GM19328 (cell line): ENCODE data around the gene SPOCK3.
"Not testable (repeated sequence)": the region's sequence is repeated elsewhere in the genome, so short reads cannot be mapped to it uniquely, and the experiment has no call there.

Experiments used
- ATAC-seq: cut with Tn5 transposase; IDR thresholded peaks from one replicate; pipeline ENCODE4 v1.9.1; 2021; ENCODE audit warnings: mild to moderate bottlenecking, moderate library complexity; ENCODE audit not compliant: unreplicated experiment

Gene SPOCK3

DNA sequence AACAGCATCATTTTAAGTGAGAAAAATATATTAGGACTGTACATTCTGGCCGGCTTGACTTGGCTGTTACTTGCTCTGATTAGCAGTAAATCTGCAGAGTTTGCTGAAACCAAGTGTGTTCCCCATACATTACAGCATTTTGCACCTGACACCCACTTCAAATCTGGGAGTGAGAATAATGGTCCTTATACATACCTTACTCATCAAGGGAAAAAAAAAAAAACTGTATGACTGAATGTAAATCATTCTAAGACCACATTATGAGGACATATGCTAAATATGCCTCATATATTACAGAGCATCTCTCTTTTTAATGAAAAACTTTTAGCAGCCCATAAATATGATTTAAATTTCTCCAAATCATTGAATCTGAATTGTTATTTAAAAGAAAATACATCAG lies 406.7 kb downstream of the SPOCK3 start:
- ATAC-seq = no peak

DNA sequence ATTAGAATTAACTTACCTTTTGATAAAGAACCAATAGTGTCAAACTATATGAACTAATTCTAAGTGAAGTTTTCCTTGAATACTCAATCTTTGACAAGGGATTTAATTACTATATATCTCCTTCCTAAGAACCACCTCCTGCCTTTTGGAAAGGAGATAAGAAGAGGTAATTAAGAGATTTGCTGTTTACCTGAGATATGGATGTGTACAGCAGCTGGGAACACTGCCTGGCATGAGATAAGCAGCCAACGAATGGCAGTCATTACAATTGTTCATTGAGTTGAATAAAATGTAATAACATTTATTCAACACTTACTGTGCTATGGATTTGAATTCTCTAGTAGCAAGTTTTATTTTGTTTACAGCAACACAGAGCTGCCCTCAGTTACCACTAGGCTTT lies 407.1 kb downstream of the SPOCK3 start:
- no peak for ATAC-seq

DNA sequence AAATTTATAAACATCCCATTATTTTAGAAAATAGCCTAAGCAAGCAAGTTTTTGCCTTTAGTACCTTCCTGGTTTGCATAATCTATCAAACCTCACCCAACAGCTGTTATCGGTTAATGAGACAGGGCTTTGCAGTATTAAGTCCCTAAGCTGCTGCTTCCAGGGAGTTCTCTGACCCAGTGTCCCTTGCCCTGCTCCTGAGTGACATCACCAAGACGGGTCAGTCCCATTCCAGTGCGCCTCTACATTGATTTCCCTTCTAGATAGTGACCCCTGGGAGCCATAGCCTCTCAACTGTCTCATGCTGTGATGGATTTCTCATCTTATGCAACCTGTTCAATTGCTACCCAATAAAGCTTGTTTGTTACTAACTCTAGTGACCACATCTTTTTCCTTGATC lies 410.4 kb downstream of the SPOCK3 start:
- ATAC-seq = no peak

DNA sequence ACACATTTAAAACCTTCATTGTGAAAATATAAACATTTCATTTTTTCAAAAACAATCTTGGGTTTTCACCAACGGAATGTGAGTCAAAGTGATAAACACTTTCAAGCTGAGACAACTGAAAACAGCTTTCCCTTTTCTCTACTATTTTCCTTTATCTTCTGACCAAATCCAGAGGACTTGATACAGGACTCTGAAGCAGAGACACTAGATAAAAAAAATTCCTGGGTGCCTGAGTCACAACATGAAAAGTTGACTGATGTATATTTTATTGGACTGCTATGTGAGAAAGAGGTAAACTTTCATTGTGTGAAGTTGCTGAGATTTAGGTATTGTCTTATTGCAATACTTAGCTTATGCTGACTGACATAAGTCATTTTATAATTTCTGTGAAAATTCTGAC lies 411.2 kb downstream of the SPOCK3 start:
- ATAC-seq = no peak

DNA sequence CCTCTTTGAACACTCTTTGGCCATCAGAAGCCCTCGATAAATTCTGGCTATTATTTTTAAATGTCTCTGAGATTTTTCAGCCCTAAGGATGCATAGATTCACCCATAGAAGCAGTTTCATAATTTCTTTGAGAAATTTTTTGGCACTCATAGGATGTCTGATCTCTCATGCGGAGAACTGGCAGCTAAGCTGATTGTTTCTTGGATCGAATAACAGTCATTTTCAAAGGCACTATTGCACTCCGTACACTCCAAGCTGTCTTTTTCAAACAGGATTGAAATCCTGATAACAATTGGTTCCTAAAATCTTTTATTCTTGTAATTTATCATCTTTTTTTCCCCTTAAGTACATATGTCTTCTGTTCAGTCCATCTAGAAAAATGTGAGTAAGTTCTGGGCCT lies 411.9 kb downstream of the SPOCK3 start:
- no peak for ATAC-seq

DNA sequence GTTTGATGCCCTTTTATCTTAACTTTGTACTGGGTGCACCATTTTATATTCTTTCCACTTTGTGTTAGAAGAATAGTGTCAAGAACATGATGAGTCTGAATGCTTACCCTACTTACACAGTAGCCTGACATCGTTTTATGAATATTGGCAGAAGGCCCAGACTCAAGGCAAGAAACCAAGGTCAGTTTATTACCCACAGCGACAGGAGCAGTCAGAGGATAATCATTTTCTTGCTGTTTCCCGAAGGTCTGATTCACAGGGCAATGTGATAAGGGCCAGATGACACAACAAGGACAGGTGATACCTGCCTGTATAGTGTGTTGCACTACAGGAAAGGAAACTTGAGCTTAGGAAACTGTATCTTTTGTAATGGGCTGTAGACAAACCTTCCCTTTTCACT lies 417.4 kb downstream of the SPOCK3 start:
- ATAC-seq = no peak

DNA sequence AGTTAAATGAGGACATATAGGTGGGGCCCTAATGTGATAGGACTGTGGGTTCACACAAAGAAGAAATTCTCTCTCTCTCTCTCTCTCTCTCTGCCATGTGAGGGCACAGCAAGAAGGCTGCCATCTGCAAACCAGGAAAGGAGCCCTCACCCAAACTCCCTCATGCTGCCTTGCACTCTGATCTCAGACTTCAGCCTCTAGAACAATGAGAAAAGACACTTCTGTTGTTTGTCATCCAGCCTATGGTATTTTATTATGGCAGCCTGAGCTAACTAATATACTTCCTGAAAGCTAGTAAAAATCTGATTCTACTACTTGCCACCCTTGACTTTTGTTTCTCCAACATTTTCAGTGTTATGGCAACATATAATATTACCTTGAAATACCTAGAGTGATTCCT lies 425.9 kb downstream of the SPOCK3 start:
- no peak for ATAC-seq

DNA sequence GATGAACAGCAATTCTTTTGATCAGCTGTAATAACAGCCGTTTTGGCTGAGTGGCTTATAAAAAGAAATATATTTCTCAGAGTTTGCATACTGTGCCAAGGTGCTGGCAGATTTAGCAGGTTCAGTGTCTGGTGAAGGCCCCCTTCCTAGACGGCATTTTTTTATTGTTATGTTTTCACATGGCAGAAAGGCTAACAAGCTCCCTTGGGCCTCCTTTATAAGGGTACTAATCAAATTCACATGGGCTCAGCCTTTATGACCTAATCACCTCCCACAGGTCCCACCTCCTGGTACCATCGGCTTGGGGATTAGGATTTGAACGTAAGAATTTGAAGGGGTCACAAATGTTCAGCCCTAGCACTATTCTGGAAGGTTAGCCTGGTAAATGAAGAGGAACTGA lies 431.9 kb downstream of the SPOCK3 start:
- ATAC-seq = no peak

DNA sequence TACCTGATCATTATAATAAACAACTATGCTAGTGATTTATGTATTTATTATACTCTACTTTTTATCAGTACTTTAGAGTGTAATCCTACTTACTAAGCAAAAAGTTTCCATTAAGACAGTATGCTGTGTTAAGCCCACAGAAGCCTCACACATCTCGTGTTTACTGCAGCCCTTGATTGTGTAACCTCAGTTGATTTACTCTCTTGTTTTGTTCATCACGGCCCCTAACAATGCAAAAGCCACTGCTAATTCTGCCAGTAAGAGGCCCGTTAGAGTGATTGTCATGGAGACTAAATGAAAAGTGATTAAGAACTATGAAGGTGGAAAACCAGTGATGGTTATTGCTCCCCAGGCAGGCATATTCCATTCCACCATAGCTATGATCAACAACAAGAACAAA lies 436.2 kb downstream of the SPOCK3 start:
- ATAC-seq = no peak

DNA sequence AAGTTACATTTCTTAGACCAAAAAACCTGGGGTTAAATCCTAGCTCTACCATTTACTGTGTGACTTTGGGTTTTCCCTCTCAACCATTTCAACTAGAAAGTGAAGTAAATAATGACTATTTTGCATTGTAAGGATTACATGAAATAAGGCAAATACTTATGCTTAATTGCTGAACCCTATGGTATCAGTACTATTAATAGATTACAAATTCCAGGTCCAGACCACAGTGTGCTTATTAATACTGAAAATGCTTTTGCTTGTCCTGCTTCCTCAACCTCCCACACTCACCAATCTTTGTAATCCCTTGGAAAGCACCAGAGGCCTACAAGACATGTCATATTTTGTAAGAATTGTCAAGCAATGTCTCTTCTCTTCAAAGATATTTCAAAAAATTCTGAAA lies 456.5 kb downstream of the SPOCK3 start:
- no peak for ATAC-seq

DNA sequence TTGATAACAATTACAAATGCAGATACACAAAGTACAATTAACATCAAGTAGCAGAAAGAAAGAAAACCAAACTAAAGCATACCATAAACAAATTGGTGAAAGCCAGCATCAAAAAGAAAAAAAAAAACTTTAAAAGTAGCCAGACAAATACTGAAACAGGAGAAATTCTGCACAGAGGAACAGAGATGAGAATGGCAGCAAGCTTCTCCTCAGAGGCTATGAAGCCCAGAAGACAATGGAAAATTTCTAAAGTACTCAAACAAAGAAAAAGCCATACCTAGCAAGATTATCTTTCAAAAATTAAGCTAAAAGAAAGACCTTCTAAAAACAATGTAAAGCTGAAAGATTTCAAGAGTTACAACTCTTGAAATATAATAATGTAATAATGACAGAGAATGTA lies 471.3 kb downstream of the SPOCK3 start:
- no peak for ATAC-seq

DNA sequence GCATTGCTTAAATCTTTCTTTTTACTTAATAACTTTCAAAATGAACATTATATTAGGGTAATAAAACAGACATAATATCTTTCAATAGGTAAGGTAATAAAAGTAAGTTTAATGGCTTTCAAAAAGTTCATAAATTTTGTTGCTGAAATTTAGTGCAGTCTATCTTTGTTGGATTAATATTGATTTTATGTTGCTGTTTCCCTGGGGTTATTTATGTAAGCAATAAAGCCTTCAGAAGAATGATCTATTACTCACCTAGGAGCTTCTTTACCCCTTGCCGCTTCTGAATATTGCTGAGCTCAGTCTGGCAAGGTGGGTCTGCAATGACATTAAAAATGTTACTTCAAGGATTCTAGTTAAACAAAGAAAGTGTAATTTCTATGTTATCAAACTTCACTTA lies 492.6 kb downstream of the SPOCK3 start:
- ATAC-seq = no peak

DNA sequence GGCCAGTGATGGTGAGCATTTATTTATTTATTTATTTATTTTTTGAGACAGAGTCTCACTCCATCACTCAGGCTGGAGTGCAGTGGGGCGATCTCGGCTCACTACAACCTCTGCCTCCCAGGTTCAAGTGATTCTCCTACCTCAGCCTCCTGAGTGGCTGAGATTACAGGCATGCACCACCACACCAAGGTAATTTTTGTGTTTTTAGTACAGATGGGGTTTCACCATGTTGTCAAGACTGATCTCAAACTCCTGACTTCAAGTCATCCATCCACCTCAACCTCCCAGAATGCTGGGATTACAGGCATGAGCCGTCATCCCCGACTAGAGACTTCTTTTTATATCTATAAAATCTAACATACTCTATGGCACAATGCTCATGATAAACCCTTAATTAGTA lies 495.1 kb downstream of the SPOCK3 start:
- ATAC-seq = not testable (repeated sequence)

DNA sequence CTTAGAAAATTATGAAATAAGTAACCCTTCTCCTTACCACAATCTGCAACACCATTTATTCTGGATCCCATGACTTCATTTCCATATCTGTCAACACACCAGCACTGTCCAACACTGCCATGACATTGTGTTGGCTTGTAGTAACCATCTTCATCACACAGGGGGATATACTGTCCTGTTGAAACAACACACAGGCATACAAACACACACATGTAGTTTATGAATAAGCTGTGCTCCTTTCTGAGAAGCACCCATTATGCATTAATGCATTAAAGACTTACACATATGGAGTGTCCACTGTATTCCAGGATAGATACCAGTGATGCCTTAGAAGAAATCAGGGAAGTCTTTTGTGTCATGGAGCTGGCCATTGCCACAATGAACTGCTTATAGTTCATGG lies 496.9 kb downstream of the SPOCK3 start:
- ATAC-seq = no peak

DNA sequence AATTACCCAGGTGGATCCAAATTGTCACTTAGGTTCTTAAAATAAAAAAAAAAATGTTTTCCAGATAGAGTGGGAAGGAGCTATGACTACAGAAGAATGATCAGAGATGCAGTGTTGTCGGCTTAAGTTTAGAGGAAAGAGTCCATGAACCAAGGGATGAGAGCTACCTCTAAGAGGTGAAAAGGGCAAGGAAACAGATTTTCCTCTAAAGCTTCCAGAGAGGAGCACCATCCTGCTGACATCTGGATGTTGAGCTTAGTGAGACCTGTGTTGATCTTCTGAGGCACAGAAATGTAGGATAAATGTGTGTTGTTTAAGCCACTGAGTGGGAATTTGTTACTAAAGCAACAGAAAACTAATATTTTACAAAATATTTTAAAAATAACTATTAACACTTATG lies 498.7 kb downstream of the SPOCK3 start:
- no peak for ATAC-seq

DNA sequence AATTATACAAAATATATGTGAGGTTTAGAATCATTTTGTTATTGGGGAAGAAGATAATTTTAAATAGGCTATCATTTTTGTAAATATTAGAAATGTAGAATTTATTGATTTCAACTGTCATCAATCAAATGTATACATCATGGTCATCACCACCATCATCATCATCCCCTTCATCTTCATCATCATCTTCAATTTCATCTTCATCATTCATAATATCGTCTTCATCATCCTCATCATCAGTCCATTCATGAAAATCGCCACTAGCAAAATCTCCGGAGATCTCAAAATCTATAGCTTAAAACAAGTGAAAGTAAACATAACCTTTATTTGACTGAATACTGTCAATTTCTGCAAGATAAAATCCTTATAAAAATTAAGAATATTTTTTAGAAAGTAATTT lies 499.5 kb downstream of the SPOCK3 start:
- ATAC-seq = no peak

DNA sequence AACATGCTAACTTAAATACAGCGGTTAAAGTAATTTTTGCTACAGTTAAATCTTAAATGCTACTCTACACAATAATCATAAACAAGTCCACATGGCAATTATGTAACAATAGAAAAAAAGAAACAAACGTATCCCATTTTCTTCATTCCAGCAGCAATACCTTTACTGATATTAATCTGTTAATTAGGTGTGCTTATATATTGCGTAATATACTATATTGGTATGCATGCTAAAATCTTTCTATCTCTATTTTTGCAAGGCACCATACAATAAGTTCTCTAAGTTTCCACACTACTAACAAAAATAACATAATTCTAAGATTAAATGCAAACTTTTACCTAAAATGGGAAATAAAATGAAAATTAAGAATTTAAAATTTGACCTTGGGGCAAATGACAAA lies 500.6 kb downstream of the SPOCK3 start:
- no peak for ATAC-seq

DNA sequence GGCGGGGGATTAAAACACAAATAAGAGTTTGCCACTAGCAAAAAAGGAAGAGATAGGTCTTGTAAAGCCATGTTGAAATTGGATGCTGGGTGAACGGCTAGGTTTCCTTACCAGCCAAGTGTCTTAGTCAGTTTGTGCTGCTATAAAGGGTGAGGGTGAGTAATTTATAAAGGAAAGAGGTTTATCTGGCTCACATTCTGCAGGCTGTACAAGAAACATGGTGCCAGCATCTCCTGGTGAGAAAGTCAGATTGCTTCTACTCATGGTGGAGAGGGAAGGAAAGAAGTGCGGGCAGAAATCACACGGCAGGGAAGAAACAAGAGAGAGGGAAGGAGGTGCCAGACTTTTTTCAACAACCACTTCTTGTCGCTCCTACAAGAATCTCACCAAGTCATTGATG lies 507.5 kb downstream of the SPOCK3 start:
- no peak for ATAC-seq

DNA sequence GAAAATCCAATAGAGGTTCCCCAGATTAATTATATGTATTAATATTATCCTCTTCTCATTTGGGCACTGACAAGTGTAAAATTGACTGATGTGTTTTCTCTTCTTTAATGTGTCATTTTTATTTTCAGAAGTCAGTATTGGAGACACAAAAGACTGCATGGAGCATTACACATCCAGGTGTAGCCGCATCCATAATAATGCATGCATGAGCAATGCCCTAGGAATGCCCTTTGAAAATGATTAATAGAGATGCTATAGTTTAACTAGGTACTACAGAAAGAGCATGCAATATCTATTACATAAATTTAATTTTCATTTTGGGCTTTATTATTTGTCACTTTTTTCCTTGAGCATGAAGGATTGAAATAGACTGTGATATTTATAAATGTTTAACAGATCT lies 509.9 kb downstream of the SPOCK3 start:
- no peak for ATAC-seq

DNA sequence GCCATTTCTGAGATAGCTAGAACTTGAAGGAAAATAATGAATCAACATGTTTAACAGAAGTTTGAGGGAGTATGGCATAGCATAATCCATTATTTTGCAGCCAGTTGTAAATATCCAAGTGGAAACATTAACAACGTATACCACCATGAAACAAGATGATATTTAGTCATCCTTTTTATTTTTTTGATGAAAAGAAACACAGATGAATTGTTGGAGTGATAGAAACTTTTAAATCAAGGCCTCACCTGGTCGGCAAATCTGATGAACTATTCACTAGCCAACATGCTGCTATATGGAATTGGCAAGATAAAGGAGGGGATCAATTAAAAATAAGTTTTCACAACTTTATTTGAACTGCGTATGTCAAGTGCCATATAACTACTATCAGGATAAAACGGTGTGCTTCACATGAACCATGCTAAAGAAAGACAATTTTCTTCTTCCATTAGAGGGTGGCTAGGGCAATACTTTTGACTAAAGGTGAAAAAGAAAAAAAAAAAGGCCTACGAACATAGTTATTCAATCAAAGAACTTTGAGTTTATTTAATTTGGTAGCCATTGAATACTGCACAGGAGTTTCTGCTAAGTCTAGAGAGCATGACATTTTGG lies 510.7 kb downstream of the SPOCK3 start:
- ATAC-seq = no peak

DNA sequence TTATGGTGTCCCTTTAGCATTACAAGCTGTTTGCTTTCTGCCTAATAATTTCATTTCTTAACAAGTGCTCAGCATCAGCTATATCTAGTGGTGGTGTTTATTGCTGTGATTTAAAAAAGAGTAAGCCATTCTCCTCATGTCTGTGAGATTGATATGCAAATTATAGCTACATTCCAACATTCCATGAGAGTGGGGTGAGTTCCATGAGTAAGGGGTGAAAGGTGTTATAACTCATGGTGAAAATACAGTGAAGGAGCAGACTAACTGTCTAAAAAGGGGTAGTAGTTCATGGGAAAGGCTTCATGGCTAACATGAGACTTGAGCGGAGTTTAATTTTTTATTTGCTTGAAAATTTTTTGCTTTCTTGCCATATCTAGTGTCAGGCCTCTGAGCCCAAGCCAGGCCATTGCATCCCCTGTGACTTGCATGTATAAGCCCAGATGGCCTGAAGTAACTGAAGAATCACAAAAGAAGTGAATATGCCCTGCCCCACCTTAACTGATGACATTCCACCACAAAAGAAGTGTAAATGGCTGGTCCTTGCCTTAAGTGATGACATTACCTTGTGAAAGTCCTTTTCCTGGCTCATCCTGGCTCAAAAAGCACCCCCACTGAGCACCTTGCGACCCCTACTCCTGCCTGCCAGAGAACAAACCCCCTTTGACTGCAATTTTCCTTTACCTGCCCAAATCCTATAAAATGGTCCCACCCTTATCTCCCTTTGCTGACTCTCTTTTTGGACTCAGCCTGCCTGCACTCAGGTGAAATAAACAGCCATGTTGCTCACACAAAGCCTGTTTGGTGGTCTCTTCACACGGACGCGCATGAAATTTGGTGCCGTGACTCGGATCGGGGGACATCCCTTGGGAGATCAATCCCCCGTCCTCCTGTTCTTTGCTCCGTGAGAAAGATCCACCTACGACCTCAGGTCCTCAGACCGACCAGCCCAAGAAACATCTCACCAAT lies 518.3 kb downstream of the SPOCK3 start:
- ATAC-seq = not testable (repeated sequence)

DNA sequence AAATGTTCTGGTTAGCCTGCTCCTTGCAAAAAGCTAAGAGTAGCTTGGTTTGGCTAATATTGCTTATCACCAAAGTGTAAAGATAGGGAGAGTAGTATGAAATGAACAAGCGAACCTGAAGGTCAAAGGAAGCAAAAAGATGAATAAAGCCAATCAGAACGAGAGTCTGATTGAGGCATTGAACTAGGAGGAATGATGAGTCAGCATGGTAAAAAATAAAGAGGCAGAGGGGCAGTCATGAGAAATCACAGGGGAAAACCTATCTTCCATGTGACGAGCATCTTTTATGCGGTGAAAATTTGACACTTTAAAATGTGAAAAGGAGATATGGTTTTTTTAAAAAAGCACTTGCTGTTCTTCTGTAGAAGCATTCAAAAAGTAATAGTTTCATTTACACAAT lies 533.7 kb downstream of the SPOCK3 start:
- no peak for ATAC-seq

DNA sequence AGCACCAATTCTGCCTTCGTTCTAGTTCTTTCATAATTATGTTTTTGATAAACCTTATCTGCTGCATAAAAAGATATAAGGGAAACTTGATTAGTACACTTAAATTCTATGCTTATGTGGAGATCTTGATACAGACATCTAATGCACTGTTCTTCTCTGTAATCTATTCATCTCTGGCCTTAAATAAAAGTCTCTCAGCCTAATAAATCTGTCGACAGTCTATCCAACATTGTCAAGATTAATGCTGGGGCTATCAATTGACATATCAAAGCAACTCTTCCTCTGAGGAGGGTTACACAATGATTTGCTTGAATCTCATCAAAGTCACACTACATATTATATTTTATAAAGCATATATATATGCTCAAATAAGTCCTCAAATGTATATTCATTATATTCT lies 545.5 kb downstream of the SPOCK3 start:
- ATAC-seq = no peak
